Spleen (tissue), 11 donors: ENCODE measurements around the gene PIMREG. TPM values are rescaled to one million over a fixed set of nuclear protein-coding genes. Genes with fewer than 3 reads are reported as not detected.

Experiments used
- DNase-seq: peaks from one replicate; pipeline ENCODE4 v3.0.0-alpha.2; 2020
- H3K27ac ChIP-seq, 8 donors: fragments of 200-600 bp; sonication (generic) in 7 of 8; 1 replicate in 4 of 8; 2 replicates in 4 of 8; pipeline versions ENCODE4 v1.5.0 to v1.8.0; 2016 to 2021; ENCODE audit warnings: inconsistent platforms in 4 of 8, mild to moderate bottlenecking in 4 of 8, moderate library complexity in 1 of 8
- H3K27me3 ChIP-seq, 7 donors: fragments of 200-600 bp; sonication (generic) in 6 of 7; replicated peaks in 1 of 7; 1 replicate in 4 of 7; 2 replicates in 3 of 7; pipeline versions ENCODE4 v1.5.0 to v1.8.0; 2016 to 2021; ENCODE audit warnings: inconsistent platforms in 3 of 7, mild to moderate bottlenecking in 1 of 7
- H3K36me3 ChIP-seq, 6 donors: fragments of 200-600 bp; sonication (generic) in 5 of 6; 1 replicate in 4 of 6; 2 replicates in 2 of 6; pipeline versions ENCODE4 v1.5.0 to v1.8.0; 2016 to 2021; ENCODE audit warnings: inconsistent platforms in 2 of 6
- H3K4me1 ChIP-seq, 6 donors: fragments of 200-600 bp; sonication (generic) in 5 of 6; 1 replicate in 3 of 6; 2 replicates in 3 of 6; pipeline versions ENCODE4 v1.5.0 to v1.8.0; 2016 to 2021; ENCODE audit warnings: inconsistent platforms in 3 of 6
- H3K4me3 ChIP-seq, 8 donors: fragments of 200-600 bp; sonication (generic) in 7 of 8; 1 replicate in 4 of 8; 2 replicates in 4 of 8; pipeline versions ENCODE4 v1.5.0 to v1.8.0; 2016 to 2021; ENCODE audit warnings: inconsistent platforms in 4 of 8, mild to moderate bottlenecking in 4 of 8, moderate library complexity in 2 of 8
- H3K9me3 ChIP-seq, 8 donors: fragments of 200-600 bp; sonication (generic) in 7 of 8; 1 replicate in 4 of 8; 2 replicates in 4 of 8; pipeline versions ENCODE4 v1.5.0 to v1.8.0; 2016 to 2021; ENCODE audit warnings: inconsistent platforms in 4 of 8
- CTCF ChIP-seq, 11 experiments: fragments of 200-600 bp in 7 of 11; fragments of 450-650 bp in 4 of 11; sonication (generic) in 4 of 11; IDR thresholded peaks in 8 of 11; conservative IDR thresholded peaks in 3 of 11; 1 replicate in 7 of 11; 2 replicates in 4 of 11; pipeline versions ENCODE4 v1.4.0 to v1.8.0; 2016 to 2021; ENCODE audit warnings: antibody characterized with exemption in 11 of 11, inconsistent platforms in 4 of 11, mild to moderate bottlenecking in 1 of 11
- POLR2A ChIP-seq, 3 donors: fragments of 450-650 bp; IDR thresholded peaks; one replicate each; pipeline ENCODE4 v1.5.1; 2017; ENCODE audit warnings: antibody characterized with exemption in 3 of 3, mild to moderate bottlenecking in 1 of 3
- POLR2AphosphoS5 ChIP-seq, 3 donors: sonication (generic); formaldehyde crosslinking; IDR thresholded peaks; one replicate each; pipeline ENCODE4 v1.5.1; 2017; ENCODE audit warnings: antibody characterized with exemption in 3 of 3
- WGBS, 5 donors: extraction: QIAGEN DNeasy Blood & Tissue Kit in 3 of 5; methylation state at CpG; one replicate each; pipeline versions ENCODE4 v1.1.5 to v1.1.7; 2013 to 2018; 5-methylcytosine and 5-hydroxymethylcytosine counted together
- intact Hi-C: fragments of 100-400 bp; cut with DNase I; formaldehyde crosslinking; loops from one replicate; pipeline ENCODE4 v1.15.0; 2023; ENCODE audit warnings: low total_unique reads
- polyA plus RNA-seq, 3 donors: library from polyadenylated mRNA; stranded (reverse); fragments of 200-250 nt; gene quantifications; one replicate each; pipeline ENCODE4 v1.2.1, GENCODE V29; 2013
- total RNA-seq, 7 donors: library from RNA; depleted of rRNA in 3 of 7; stranded (reverse); fragments of >200 nt in 3 of 7; fragmentation: NEBNext Ultra II Directional in 4 of 7; extraction: Animal tissue kit (Norgen Biotek cat#: 25700) in 4 of 7; gene quantifications; one replicate each; pipeline versions ENCODE4 v1.1.0 to v1.2.1, GENCODE V29; 2016 to 2021
- donor health status: healthy with polysubstance abuse.
- donor health status: DM: no; HTN: no; CAD: no; lungs with moderate emphysema.
- donor health status: DM: no; HTN: no; CAD: no.
- donor health status: Bipolar disorder and iron deficiency.
- donor health status: healthy.
- donor health status: DM: no; HTN: no; CAD: no.
- donor health status: DM: yes; HTN: yes; CAD: no.

Gene PIMREG
- total and polyA plus RNA-seq, 10 donors, result 1.3 to 11.6 (median 3.8) TPM

- H3K9me3 ChIP-seq, result no peaks in the 10 kb centered on the region
- peaks cover 0 to 3% (median 0%) of the 10 kb centered on the region in 7 donors for H3K27me3 ChIP-seq
- peak; percentile 50 for DNase-seq
- TF ChIP-seq POLR2A (IDR thresholded peaks at IDR 0.05) (no peak), CTCF (IDR thresholded peaks at IDR 0.05 in 8 of 11, conservative IDR thresholded peaks at IDR 0.05 in 3 of 11) (no peak), POLR2AphosphoS5 (IDR thresholded peaks at IDR 0.05) (no peak)
- intact Hi-C loops, result no loop called here
- peaks cover 5 to 86% (median 53%) of the 10 kb centered on the region in 6 donors for H3K4me1 ChIP-seq
- 84 to 100% (median 89%) methylated on average over 3 to 6 of the region's 6 CpGs for WGBS, 5 donors
- H3K27ac ChIP-seq, result peak overlapping the region in 4 of 8 donors; percentile 6 to 88 (median 52)
- H3K4me3 ChIP-seq, result no peak overlapping the region
- peaks cover 0 to 44% (median 0%) of the 10 kb centered on the region in 6 donors for H3K36me3 ChIP-seq
Measured at GRCh38 chr17:6449307-6449706, 5.1 kb downstream of the PIMREG start.

- DNase-seq, result peak; percentile 64
- TF ChIP-seq POLR2A (IDR thresholded peaks at IDR 0.05), result no peak
- TF ChIP-seq POLR2AphosphoS5 (IDR thresholded peaks at IDR 0.05), result peak in 1 of 3 donors; percentile 26
- TF ChIP-seq CTCF (IDR thresholded peaks at IDR 0.05 in 8 of 11, conservative IDR thresholded peaks at IDR 0.05 in 3 of 11), result no peak
- Histone ChIP-seq H3K36me3 (peaks cover 0 to 44% (median 0%) of the 10 kb centered on the region in 6 donors), H3K27ac (peak overlapping the region in 6 of 8 donors; percentile 26 to 88 (median 62)), H3K27me3 (peaks cover 0 to 15% (median 0%) of the 10 kb centered on the region in 7 donors), H3K4me1 (peaks cover 11 to 85% (median 50%) of the 10 kb centered on the region in 6 donors), H3K4me3 (no peak overlapping the region), H3K9me3 (no peaks in the 10 kb centered on the region)
- intact Hi-C loops, result no loop called here
- 21 to 30% (median 24%) methylated on average over 12 of the region's 12 CpGs for WGBS, 5 donors
Measured at GRCh38 chr17:6450926-6451832, 6.9 kb downstream of the PIMREG start.

- Histone ChIP-seq H3K4me3 (no peak overlapping the region), H3K27me3 (peaks cover 0 to 15% (median 0%) of the 10 kb centered on the region in 7 donors), H3K4me1 (peaks cover 11 to 88% (median 63%) of the 10 kb centered on the region in 6 donors), H3K27ac (peak overlapping the region in 5 of 8 donors; percentile 80 to 88 (median 83)), H3K9me3 (no peaks in the 10 kb centered on the region), H3K36me3 (peaks cover 0 to 44% (median 0%) of the 10 kb centered on the region in 6 donors)
- DNase-seq, result peak; percentile 38
- TF ChIP-seq CTCF (IDR thresholded peaks at IDR 0.05 in 8 of 11, conservative IDR thresholded peaks at IDR 0.05 in 3 of 11) (peak in 1 of 11 experiments; percentile 43), POLR2AphosphoS5 (IDR thresholded peaks at IDR 0.05) (no peak), POLR2A (IDR thresholded peaks at IDR 0.05) (no peak)
- WGBS, 5 donors, result 71 to 91% (median 85%) methylated on average over 10 of the region's 10 CpGs
- intact Hi-C loops, result no loop called here
Measured at GRCh38 chr17:6452471-6453266, 8.4 kb downstream of the PIMREG start.
